Measurements from ENCODE around the gene PIWIL1. TPM values are rescaled to one million over a fixed set of nuclear protein-coding genes. Genes with fewer than 3 reads are reported as not detected.
A peak's percentile ranks its signal among the peaks of the same experiment; 100 is the strongest.

Gene PIWIL1
- total RNA-seq, 1 experiment from 2014 or later, result not detected

DNA sequence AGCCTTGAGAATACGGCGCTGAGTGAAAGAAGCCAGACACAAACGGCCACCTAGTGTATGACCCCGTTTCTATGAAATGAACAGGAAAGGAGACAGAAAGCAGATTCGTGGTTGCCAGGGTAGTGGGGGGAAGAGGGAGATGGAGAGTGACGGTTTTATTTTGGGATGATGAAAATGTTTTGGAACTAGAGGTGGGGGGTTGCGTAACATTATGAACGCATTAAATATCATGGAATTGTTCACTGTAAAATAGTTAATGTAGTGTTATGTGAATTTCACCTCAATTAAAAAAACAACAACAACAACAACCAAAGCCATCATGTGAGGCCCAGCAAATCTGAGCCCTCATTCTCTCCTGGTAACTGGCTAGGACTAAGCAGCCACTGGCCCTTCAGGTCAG, 3.3 kb upstream of the PIWIL1 start:
- H3K9me3 ChIP-seq (ENCODE audit: low read depth, low read length, poor library complexity, severe bottlenecking), result no peaks in the 10 kb centered on the region
- DNase-seq (ENCODE audit: low spot score), result no peak
- no peak for TF ChIP-seq EZH2 (IDR thresholded peaks at IDR 0.05; ENCODE audit: borderline replicate concordance, low read depth, low read length, poor library complexity, severe bottlenecking)
- TF ChIP-seq, protein P1, sequence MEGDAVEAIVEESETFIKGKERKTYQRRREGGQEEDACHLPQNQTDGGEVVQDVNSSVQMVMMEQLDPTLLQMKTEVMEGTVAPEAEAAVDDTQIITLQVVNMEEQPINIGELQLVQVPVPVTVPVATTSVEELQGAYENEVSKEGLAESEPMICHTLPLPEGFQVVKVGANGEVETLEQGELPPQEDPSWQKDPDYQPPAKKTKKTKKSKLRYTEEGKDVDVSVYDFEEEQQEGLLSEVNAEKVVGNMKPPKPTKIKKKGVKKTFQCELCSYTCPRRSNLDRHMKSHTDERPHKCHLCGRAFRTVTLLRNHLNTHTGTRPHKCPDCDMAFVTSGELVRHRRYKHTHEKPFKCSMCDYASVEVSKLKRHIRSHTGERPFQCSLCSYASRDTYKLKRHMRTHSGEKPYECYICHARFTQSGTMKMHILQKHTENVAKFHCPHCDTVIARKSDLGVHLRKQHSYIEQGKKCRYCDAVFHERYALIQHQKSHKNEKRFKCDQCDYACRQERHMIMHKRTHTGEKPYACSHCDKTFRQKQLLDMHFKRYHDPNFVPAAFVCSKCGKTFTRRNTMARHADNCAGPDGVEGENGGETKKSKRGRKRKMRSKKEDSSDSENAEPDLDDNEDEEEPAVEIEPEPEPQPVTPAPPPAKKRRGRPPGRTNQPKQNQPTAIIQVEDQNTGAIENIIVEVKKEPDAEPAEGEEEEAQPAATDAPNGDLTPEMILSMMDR (conservative IDR thresholded peaks at IDR 0.05; ENCODE audit: low read depth, low read length), result no peak
- no peaks in the 10 kb centered on the region for H3K4me1 ChIP-seq (ENCODE audit: insufficient read depth, low read length, poor library complexity, severe bottlenecking)
- H3K27me3 ChIP-seq (replicated peaks; ENCODE audit: insufficient read depth, low read depth, low read length, poor library complexity), result peaks cover 32% of the 10 kb centered on the region
- CTCF ChIA-PET, result no interaction called here
- POLR2A ChIA-PET (ENCODE audit: low non-redundant PET), result no interaction called here
- H3K27ac ChIP-seq (ENCODE audit: low read depth, low read length, poor library complexity, severe bottlenecking), result no peak overlapping the region
- no peak overlapping the region for H3K4me3 ChIP-seq (ENCODE audit: low read depth, low read length, poor library complexity, severe bottlenecking)
- BruUV-seq (replicated peaks), result no TSS peak
- H3K36me3 ChIP-seq (ENCODE audit: insufficient read depth, low read length, poor library complexity, severe bottlenecking), result no peaks in the 10 kb centered on the region
- intact Hi-C loops (cut with micrococcal nuclease; ENCODE audit: unreplicated experiment), result no loop called here

DNA sequence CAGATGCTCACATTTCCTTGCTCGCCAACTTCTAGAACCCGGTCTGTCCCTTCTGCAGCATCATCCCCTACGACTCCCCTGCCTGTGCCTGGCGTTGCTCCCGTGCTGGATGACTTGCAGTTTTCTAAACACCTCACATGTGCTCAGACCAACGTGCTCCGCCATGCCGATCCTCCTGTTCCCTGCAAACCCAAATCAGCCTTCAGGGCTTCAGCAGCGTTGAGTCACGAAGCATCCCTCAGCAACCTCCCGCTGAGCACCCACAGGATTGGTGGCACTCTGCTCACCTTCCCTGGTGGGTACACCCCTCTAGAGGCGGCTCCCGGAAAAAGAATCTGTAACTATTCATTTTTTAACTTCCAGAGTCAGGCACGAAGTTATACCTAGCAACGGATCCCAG, 2.8 kb upstream of the PIWIL1 start:
- CTCF ChIA-PET, result no interaction called here
- POLR2A ChIA-PET (ENCODE audit: low non-redundant PET), result no interaction called here
- H3K4me3 ChIP-seq (ENCODE audit: low read depth, low read length, poor library complexity, severe bottlenecking), result no peak overlapping the region
- no peaks in the 10 kb centered on the region for H3K36me3 ChIP-seq (ENCODE audit: insufficient read depth, low read length, poor library complexity, severe bottlenecking)
- TF ChIP-seq EZH2 (IDR thresholded peaks at IDR 0.05; ENCODE audit: borderline replicate concordance, low read depth, low read length, poor library complexity, severe bottlenecking), result no peak
- TF ChIP-seq, protein P1 (conservative IDR thresholded peaks at IDR 0.05; ENCODE audit: low read depth, low read length), result no peak
- H3K4me1 ChIP-seq (ENCODE audit: insufficient read depth, low read length, poor library complexity, severe bottlenecking), result no peaks in the 10 kb centered on the region
- BruUV-seq (replicated peaks), result no TSS peak
- peaks cover 32% of the 10 kb centered on the region for H3K27me3 ChIP-seq (replicated peaks; ENCODE audit: insufficient read depth, low read depth, low read length, poor library complexity)
- DNase-seq (ENCODE audit: low spot score), result peak; percentile 10
- H3K27ac ChIP-seq (ENCODE audit: low read depth, low read length, poor library complexity, severe bottlenecking), result no peak overlapping the region
- intact Hi-C loops (cut with micrococcal nuclease; ENCODE audit: unreplicated experiment), result loop anchor here (1.0 to 5.0 kb wide), 2 partner anchors 288 to 303 kb away; no protein-coding TSS in a partner anchor
- no peaks in the 10 kb centered on the region for H3K9me3 ChIP-seq (ENCODE audit: low read depth, low read length, poor library complexity, severe bottlenecking)

DNA sequence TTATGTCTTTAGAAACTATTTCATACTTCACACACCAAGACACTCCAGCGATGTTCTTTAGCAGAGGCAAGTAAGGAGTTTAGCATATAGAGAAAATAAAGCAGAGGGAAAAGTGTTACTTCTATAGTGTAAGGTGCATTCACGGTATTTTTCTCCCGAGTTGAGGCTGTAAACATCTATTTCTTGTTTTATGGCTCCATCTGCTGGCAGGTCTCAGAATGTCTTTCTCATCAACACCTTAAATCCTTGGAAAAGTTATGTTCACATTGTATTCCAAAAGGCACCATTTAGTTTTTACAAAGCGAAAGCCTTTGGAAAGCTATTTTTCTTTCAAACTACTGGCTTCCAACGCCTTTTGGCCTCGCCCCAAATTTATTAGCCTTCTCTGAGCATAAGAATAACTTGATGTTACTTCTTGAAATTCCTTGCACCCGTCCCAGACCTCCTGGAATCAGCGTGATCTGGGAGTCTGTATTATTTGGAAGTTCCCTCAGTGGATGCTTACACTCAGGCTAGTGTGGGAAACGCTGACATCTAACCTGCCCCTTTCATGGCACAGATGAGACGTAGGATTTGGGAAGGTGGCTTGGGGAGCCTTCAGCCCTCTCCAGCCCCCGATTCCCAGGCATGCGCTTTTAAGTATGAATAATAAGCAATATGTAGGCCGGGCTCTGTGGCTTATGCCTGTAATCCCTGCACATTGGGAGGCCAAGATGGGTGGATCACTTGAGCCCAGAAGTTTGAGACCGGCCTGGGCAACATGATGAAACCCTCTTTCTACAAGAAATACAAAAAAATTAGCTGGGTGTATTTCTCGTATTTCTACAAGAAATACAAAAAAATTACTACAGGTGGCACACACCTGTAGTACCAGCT, 1.9 kb upstream of the PIWIL1 start:
- no peak overlapping the region for H3K27ac ChIP-seq (ENCODE audit: low read depth, low read length, poor library complexity, severe bottlenecking)
- no TSS peak for BruUV-seq (replicated peaks)

More for the DNA sequence above, 1.9 kb upstream of the PIWIL1 start:
- no peak for TF ChIP-seq EZH2 (IDR thresholded peaks at IDR 0.05; ENCODE audit: borderline replicate concordance, low read depth, low read length, poor library complexity, severe bottlenecking)
- TF ChIP-seq, protein P1 (conservative IDR thresholded peaks at IDR 0.05; ENCODE audit: low read depth, low read length), result peak; percentile 76
- DNase-seq (ENCODE audit: low spot score), result peak; percentile 68
- ChIA-PET POLR2A (ENCODE audit: low non-redundant PET) (no interaction called here), CTCF (no interaction called here)
- Histone ChIP-seq H3K4me3 (ENCODE audit: low read depth, low read length, poor library complexity, severe bottlenecking) (no peak overlapping the region), H3K27me3 (replicated peaks; ENCODE audit: insufficient read depth, low read depth, low read length, poor library complexity) (peaks cover 31% of the 10 kb centered on the region), H3K9me3 (ENCODE audit: low read depth, low read length, poor library complexity, severe bottlenecking) (no peaks in the 10 kb centered on the region), H3K4me1 (ENCODE audit: insufficient read depth, low read length, poor library complexity, severe bottlenecking) (no peaks in the 10 kb centered on the region), H3K36me3 (ENCODE audit: insufficient read depth, low read length, poor library complexity, severe bottlenecking) (no peaks in the 10 kb centered on the region)
- intact Hi-C loops (cut with micrococcal nuclease; ENCODE audit: unreplicated experiment), result loop anchor here (1.0 to 5.0 kb wide), 2 partner anchors 288 to 303 kb away; no protein-coding TSS in a partner anchor
